ENCODE measurements around the gene FAM219A.
A peak's percentile ranks its signal among the peaks of the same experiment; 100 is the strongest.
"Not testable (repeated sequence)": the region's sequence is repeated elsewhere in the genome, so short reads cannot be mapped to it uniquely, and the experiment has no call there.

Gene FAM219A

GRCh38 chr9:34484678-34485077 is 26.3 kb upstream of the FAM219A start:
- DNase-seq (ENCODE audit: low spot score), result no peak

DNA sequence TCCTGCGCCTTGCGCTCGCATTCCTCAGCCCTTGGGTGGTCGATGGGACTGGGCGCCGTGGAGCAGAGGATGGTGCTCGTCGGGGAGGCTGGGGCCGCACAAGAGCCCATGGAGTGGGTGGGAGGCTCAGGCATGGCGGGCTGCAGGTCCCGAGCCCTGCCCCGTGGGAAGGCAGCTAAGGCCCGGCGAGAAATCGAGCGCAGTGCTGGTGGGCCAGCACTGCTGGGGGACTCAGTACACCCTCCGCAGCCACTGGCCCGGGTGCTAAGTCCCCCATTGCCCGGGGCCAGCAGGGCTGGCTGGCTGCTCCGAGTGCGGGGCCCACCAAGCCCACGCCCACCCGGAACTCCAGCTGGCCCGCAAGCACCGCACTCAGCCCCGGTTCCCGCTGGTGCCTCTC is 24.4 kb upstream of the FAM219A start:
- not testable (repeated sequence) for DNase-seq (ENCODE audit: low spot score)

- DNase-seq (ENCODE audit: low spot score), result not testable (repeated sequence)
Measured at GRCh38 chr9:34481620-34482019, 23.2 kb upstream of the FAM219A start.

DNA sequence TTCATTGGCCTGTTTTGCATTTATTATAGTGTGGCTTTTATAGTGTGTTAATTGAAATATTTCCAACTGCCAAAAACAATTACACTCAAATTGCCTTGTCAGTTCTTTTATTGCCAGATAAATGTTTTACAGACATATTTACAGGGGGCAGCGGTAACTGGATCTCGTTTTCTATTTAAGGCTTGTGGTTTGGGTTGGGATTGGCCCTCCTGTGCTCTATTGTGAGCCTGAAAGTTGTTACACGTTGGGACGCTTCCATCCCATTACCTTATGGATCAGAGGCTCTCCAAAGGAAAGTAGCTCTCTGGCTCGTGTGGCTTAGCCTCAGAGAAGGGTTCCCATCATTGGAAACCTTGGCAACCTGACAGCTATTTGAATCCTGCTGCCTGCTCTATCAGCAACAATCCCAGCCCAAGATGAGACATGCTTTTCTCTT is 21.1 kb upstream of the FAM219A start:
- DNase-seq (ENCODE audit: low spot score), result no peak

DNA sequence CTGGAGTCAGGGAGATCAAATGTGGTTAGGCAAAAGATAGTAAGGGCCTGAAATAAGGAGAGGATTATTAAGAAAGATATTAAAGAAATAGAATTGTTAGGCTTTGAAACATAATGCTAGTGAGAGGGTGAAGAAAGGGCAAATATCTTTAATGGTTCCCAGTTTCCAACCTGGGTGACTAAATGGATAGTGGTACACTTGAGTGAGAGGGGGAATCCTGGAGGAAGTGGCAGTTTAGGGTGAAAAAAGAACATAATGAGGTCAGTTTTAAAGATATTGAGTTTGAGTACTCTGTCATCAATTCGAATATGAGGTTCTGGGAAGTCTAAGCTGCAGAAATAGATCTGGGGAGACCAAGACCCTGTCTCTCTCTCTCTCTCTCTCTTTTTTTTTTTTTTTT is 19.2 kb upstream of the FAM219A start:
- no peak for DNase-seq (ENCODE audit: low spot score)

- no peak for DNase-seq (ENCODE audit: low spot score)
Measured at GRCh38 chr9:34475097-34475496, 16.7 kb upstream of the FAM219A start.

- DNase-seq (ENCODE audit: low spot score), result no peak
Measured at GRCh38 chr9:34465468-34465867, 7.1 kb upstream of the FAM219A start.

- DNase-seq (ENCODE audit: low spot score), result no peak
Measured at GRCh38 chr9:34464571-34464970, 6.2 kb upstream of the FAM219A start.

- no peak for DNase-seq (ENCODE audit: low spot score)
Measured at GRCh38 chr9:34463901-34464232, 5.5 kb upstream of the FAM219A start.

- peak; percentile 31 for DNase-seq (ENCODE audit: low spot score)
Measured at GRCh38 chr9:34463098-34463900, 4.9 kb upstream of the FAM219A start.

- DNase-seq (ENCODE audit: low spot score), result no peak
Measured at GRCh38 chr9:34459941-34460340, 1.6 kb upstream of the FAM219A start.

- DNase-seq (ENCODE audit: low spot score), result no peak
Measured at GRCh38 chr9:34459356-34459755, 986 bp upstream of the FAM219A start.

GRCh38 chr9:34458959-34459340 is 580 bp upstream of the FAM219A start:
- DNase-seq (ENCODE audit: low spot score), result no peak

GRCh38 chr9:34457266-34458012 is 931 bp downstream of the FAM219A start:
- DNase-seq (ENCODE audit: low spot score), result peak; percentile 85

GRCh38 chr9:34456746-34457145 is 1.6 kb downstream of the FAM219A start:
- no peak for DNase-seq (ENCODE audit: low spot score)

DNA sequence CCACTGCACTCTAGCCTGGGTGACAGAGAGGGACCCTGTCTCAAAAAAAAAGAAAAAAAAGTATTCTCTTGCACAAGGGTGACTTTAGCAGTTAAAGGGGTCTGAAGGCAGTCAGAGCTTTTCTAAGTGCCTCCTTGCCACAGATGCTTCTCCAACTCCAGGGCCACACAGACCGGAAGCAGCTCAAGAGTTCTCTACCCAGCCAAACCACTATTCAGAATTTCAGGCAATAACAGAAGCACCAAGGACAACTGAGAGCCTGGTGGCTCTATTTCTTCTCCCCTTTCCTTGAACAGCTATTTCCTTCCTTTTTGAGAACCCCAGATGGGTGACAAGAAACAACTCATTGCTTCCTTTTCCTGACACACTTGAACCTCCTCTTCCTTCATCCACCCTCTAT is 2.2 kb downstream of the FAM219A start:
- no peak for DNase-seq (ENCODE audit: low spot score)

DNA sequence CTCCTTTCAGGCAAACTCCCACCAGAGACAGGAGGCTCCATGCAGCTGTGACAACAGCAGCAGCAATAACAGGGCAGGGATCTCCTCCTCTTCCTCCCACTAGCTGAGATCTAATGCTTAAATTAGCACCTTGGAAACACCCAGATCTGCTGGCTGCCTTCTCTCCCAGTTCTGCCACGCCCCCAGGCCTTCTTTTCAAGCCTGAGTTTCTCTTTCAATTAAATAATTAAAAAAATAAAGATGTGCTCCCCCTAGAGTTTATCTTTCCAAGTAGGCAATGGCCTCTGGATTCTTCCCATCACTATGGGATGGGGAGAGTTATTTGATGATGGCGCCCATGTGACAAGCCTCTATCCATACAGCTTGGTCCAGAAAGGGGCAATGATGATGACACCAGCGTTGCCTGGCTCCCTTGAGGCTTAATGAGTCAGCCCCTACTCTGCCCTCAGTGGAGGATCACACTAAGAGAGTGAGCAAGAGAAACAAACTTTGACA is 3.8 kb downstream of the FAM219A start:
- peak; percentile 33 for DNase-seq (ENCODE audit: low spot score)

GRCh38 chr9:34452568-34452967 is 5.8 kb downstream of the FAM219A start:
- no peak for DNase-seq (ENCODE audit: low spot score)

GRCh38 chr9:34451545-34451944 is 6.8 kb downstream of the FAM219A start:
- peak; percentile 38 for DNase-seq (ENCODE audit: low spot score)

DNA sequence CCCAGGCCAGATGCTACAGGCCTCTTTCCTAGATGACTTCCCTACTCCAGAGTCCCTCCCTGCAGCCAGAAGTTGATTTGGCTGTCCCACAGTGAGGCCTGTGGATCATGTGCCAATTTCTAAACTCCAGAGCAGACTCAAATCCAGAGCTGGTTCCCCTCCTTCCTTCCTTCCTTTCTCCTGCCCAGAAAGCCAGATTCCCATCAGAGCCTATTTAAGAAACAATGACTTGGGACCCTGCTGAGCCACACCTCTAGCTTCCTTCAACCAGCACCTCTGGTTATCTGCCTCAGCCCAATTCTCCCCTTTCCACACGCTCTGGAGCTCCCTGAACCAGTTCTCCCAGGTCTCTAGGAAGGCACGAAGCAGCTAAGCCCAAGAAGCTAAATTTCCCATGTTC is 7.2 kb downstream of the FAM219A start:
- no peak for DNase-seq (ENCODE audit: low spot score)

- DNase-seq (ENCODE audit: low spot score), result no peak
Measured at GRCh38 chr9:34450644-34451043, 7.7 kb downstream of the FAM219A start.

DNA sequence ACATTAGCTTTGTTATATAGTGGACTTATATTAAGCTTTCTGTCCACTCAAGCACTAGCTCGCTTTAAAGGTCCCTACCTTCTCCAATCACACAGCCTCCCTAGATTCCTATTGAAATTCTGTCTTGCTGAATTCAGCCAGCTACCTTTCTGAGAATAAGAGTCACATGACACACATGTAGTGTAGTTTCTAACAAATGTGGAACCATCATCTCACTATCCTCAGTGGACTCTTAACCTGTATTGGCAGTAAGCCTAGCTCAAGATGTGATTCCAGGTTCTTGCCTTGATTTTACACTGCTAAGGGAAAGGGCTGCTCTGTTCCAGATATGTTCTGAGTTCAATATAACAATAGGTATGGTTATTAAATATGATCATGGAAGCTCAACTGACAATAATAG is 11.4 kb downstream of the FAM219A start:
- DNase-seq (ENCODE audit: low spot score), result no peak

DNA sequence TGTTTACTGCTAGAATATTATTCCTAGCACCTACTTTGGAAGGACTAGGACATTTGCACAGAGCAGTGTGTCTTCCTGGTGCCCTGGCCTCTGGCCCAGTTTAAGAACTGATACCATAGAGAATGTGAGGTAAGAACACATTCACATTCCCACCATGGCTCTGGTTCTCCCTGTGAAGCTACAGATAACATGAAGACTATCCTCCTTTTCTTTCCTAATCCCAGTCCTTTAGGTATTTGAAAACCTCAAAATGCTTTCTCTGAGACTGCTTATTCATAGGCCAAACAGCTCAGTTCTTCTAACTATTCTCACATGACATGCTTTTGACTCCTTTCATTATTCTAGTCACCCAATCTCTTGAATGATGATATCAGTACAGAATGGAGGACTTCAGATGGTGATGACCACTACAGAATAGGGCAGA is 11.9 kb downstream of the FAM219A start:
- DNase-seq (ENCODE audit: low spot score), result peak; percentile 51

Data from AG08396 (cell line).